SK-N-MC (cell line): Measurements from ENCODE around the gene GIGYF2.

Source experiments
- EZH2 ChIP-seq: fragments of 200-600 bp; sonication (generic); IDR thresholded peaks from one replicate; pipeline ENCODE4 v1.6.1; 2017; ENCODE audit warnings: antibody characterized with exemption
- FOXP2 ChIP-seq: optimal IDR thresholded peaks from 2 replicates; pipeline ENCODE3; 2011; ENCODE audit warnings: mild to moderate bottlenecking, moderate library complexity; ENCODE audit not compliant: insufficient read depth; ENCODE audit errors: extremely low read length, control extremely low read depth
- POLR2AphosphoS5 ChIP-seq: IDR thresholded peaks from 2 replicates; pipeline ENCODE4 v1.6.1; 2012; ENCODE audit warnings: mild to moderate bottlenecking, low read depth, low read length, borderline replicate concordance

DNA sequence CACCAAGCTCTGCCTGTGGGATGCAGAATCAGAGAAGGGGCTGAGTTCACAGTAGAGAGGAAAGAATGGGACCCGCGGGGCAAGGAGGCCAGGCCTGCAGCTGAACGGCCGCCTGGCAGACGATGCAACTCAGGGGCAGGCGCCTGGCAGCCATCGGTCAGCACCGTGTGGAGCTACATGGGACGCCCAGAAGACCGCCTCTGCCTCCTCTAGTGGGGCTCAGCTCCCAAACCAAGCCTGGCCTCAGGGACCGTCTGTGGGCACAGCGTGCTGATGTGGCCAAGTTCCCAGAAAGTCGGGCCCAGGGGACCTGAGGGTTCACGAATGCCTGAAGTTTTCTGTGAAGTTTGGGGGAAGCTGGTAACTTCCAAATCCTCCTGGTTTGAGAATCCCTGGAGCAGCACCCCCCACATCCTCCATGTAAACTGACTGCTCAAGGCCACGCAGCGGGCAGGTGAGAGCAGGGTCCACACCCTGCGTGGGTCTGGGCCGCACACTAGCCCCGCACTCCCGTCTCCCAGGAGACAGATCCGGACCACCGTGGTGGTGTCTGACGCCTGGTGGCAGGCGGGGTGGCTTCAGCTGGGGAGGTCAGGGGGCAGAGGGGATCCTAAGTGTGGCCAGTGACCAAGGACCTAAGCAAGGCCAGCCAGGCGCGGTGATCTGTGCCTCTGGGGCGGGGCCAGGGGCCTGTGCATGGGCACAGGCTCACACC, 187.6 kb downstream of the GIGYF2 start:
- no peak for TF ChIP-seq POLR2AphosphoS5
- TF ChIP-seq EZH2, result no peak
- TF ChIP-seq FOXP2, result no peak
